ENCODE data around the gene BTBD2.

- TF ChIP-seq CTCF (IDR thresholded peaks at IDR 0.05): no peak
- TF ChIP-seq POLR2A (IDR thresholded peaks at IDR 0.05): no peak
- no peak for TF ChIP-seq POLR2AphosphoS5 (IDR thresholded peaks at IDR 0.05)
Observed at GRCh38 chr19:1969176-1970002, 46.1 kb downstream of the BTBD2 start.
